Heart right ventricle (tissue), 16 donors: ENCODE data around the gene GRIK4. TPM values are rescaled to one million over a fixed set of nuclear protein-coding genes. Genes with fewer than 3 reads are reported as not detected.
"Not testable (repeated sequence)": the region's sequence is repeated elsewhere in the genome, so short reads cannot be mapped to it uniquely, and the experiment has no call there.

ENCODE experiments used
- ATAC-seq, 8 donors: fragments of 200-7000 bp; cut with Tn5 transposase; one replicate each; pipeline ENCODE4 v1.9.1; 2020; ENCODE audit warnings: mild to moderate bottlenecking in 8 of 8, moderate library complexity in 8 of 8, moderate number of reproducible peaks in 1 of 8
- DNase-seq, 2 donors: peaks; one replicate each; pipeline ENCODE4 v3.0.0-alpha.2; 2020
- H3K27ac ChIP-seq, 10 donors: fragments of 200-600 bp; sonication (generic) in 2 of 10; one replicate each; pipeline versions ENCODE4 v1.5.0 to v1.8.0; 2020 to 2022; ENCODE audit warnings: mild to moderate bottlenecking in 3 of 10
- H3K27me3 ChIP-seq, 7 donors: fragments of 200-600 bp; one replicate each; pipeline ENCODE4 v1.8.0; 2021 to 2022; ENCODE audit warnings: mild to moderate bottlenecking in 2 of 7
- H3K36me3 ChIP-seq, 9 donors: fragments of 200-600 bp; sonication (generic) in 1 of 9; one replicate each; pipeline versions ENCODE4 v1.5.0 to v1.8.0; 2020 to 2022; ENCODE audit warnings: mild to moderate bottlenecking in 2 of 9
- H3K4me1 ChIP-seq, 9 donors: fragments of 200-600 bp; sonication (generic) in 1 of 9; one replicate each; pipeline versions ENCODE4 v1.5.0 to v1.8.0; 2020 to 2022; ENCODE audit warnings: mild to moderate bottlenecking in 4 of 9
- H3K4me3 ChIP-seq, 10 donors: fragments of 200-600 bp; sonication (generic) in 2 of 10; one replicate each; pipeline versions ENCODE4 v1.5.0 to v1.8.0; 2020 to 2022; ENCODE audit warnings: mild to moderate bottlenecking in 7 of 10, moderate library complexity in 2 of 10
- H3K9me3 ChIP-seq, 11 donors: fragments of 200-600 bp in 10 of 11; sonication (generic) in 2 of 11; one replicate each; pipeline versions ENCODE4 v1.5.0 to v1.8.0; 2013 to 2022; ENCODE audit warnings: mild to moderate bottlenecking in 2 of 11, control low read depth in 1 of 11, moderate library complexity in 1 of 11
- CTCF ChIP-seq, 9 donors: fragments of 200-600 bp; sonication (generic) in 2 of 9; IDR thresholded peaks; one replicate each; pipeline versions ENCODE4 v1.5.0 to v1.8.0; 2021 to 2022; ENCODE audit warnings: antibody characterized with exemption in 9 of 9, mild to moderate bottlenecking in 5 of 9, moderate library complexity in 1 of 9
- WGBS, 2 donors: extraction: QIAGEN DNeasy Blood & Tissue Kit; methylation state at CpG; one replicate each; pipeline ENCODE4 v1.1.7; 2013; ENCODE audit warnings: inconsistent platforms in 1 of 2; 5-methylcytosine and 5-hydroxymethylcytosine counted together
- intact Hi-C, 10 donors: fragments of 100-400 bp; cut with DNase I; formaldehyde crosslinking; loops; one replicate each; pipeline versions ENCODE4 v1.11.1 to v1.14.2; 2022
- polyA plus RNA-seq, 2 donors: library from polyadenylated mRNA; stranded (reverse); fragments of 200-250 nt; gene quantifications; one replicate each; pipeline ENCODE4 v1.2.3, GENCODE V29; 2013
- total RNA-seq, 10 donors: library from RNA; stranded (reverse); fragmentation: NEBNext Ultra II Directional in 3 of 10; extraction: Animal tissue kit (Norgen Biotek cat#: 25700) in 3 of 10; gene quantifications; one replicate each; pipeline versions ENCODE4 v1.2.1 to v1.2.4, GENCODE V29; 2021 to 2023
- donor health status: Arrhythmogenic right ventricular cardiomyopathy.
- donor health status: ischemic (EF 13 %, LVEDD 7.1; RV severe dilation, severe dysfunction).
- donor health status: healthy with polysubstance abuse.
- donor health status: DM: no; HTN: yes; CAD: no.
- donor health status: DM: no; HTN: no; CAD: no.
- donor health status: ischemic (EF 25% LVEDD 6.9; RV normal size, moderate dysfunction).
- donor health status: ischemic (EF 25% LVEDD 5.7; RV mildly dilated, moderate dysfunction).
- donor health status: healthy.
- donor health status: DM: yes; HTN: yes; CAD: no.
- donor health status: Ischemic cardiomyopathy.
- donor health status: ischemic (EF 35%, LVEDD 5.7; RV mildly dilated, moderate dysfunction).
- donor health status: nonischemic (EF 11% LVEDD 7.7; RV severe dilation, severe dysfunction).
- donor health status: DM: yes; HTN: yes; CAD: no.
- donor health status: PGD.
- donor health status: ischemic (EF 29% LVEDD 5.4; RV normal size, mild dysfunction).
- donor health status: nonischemic (EF 23%, LVEDD 6.1; RV moderate dilation, normal function).

Gene GRIK4
- total and polyA plus RNA-seq, 12 donors, result 0.01 to 0.85 (median 0.37) TPM; not detected in 6

GRCh38 chr11:121006922-121007321 is 495.4 kb downstream of the GRIK4 start:
- Histone ChIP-seq H3K36me3 (no peaks in the 10 kb centered on the region), H3K27ac (no peak overlapping the region), H3K27me3 (peaks cover 0 to 6% (median 0%) of the 10 kb centered on the region in 7 donors), H3K4me3 (no peak overlapping the region), H3K4me1 (no peaks in the 10 kb centered on the region), H3K9me3 (peaks cover 0 to 6% (median 0%) of the 10 kb centered on the region in 11 donors)
- no peak for ATAC-seq
- DNase-seq, result no peak
- TF ChIP-seq CTCF (IDR thresholded peaks at IDR 0.05), result no peak
- intact Hi-C loops, result no loop called here
- 70 to 92% methylated on average over 1 of the region's 1 CpG for WGBS, 2 donors

- peaks cover 0 to 6% (median 0%) of the 10 kb centered on the region in 7 donors for H3K27me3 ChIP-seq
- no peak for DNase-seq
- H3K27ac ChIP-seq, result no peak overlapping the region
- H3K4me3 ChIP-seq, result no peak overlapping the region
- TF ChIP-seq CTCF (IDR thresholded peaks at IDR 0.05), result no peak
- intact Hi-C loops, result no loop called here
- peaks cover 0 to 6% (median 0%) of the 10 kb centered on the region in 11 donors for H3K9me3 ChIP-seq
- no peaks in the 10 kb centered on the region for H3K36me3 ChIP-seq
- no peak for ATAC-seq
- H3K4me1 ChIP-seq, result no peaks in the 10 kb centered on the region
Measured at GRCh38 chr11:121008551-121008950, 497.0 kb downstream of the GRIK4 start.

GRCh38 chr11:121012091-121012490 is 500.5 kb downstream of the GRIK4 start:
- TF ChIP-seq CTCF (IDR thresholded peaks at IDR 0.05), result no peak
- ATAC-seq (no peak), DNase-seq (no peak)
- Histone ChIP-seq H3K36me3 (no peaks in the 10 kb centered on the region), H3K9me3 (peaks cover 0 to 3% (median 0%) of the 10 kb centered on the region in 11 donors), H3K27ac (no peak overlapping the region), H3K27me3 (peaks cover 0 to 9% (median 0%) of the 10 kb centered on the region in 7 donors), H3K4me3 (no peak overlapping the region), H3K4me1 (no peaks in the 10 kb centered on the region)
- 74 to 81% methylated on average over 1 of the region's 1 CpG for WGBS, 2 donors
- intact Hi-C loops, result no loop called here

GRCh38 chr11:121018746-121019145 is 507.2 kb downstream of the GRIK4 start:
- H3K36me3 ChIP-seq, result no peaks in the 10 kb centered on the region
- peaks cover 0 to 6% (median 2%) of the 10 kb centered on the region in 9 donors for H3K4me1 ChIP-seq
- DNase-seq (no peak), ATAC-seq (no peak)
- H3K27ac ChIP-seq, result no peak overlapping the region
- intact Hi-C loops, result no loop called here
- peaks cover 0 to 3% (median 0%) of the 10 kb centered on the region in 11 donors for H3K9me3 ChIP-seq
- TF ChIP-seq CTCF (IDR thresholded peaks at IDR 0.05), result no peak
- no peak overlapping the region for H3K4me3 ChIP-seq
- H3K27me3 ChIP-seq, result peaks cover 0 to 6% (median 0%) of the 10 kb centered on the region in 7 donors
- 29 to 41% methylated on average over 1 of the region's 1 CpG for WGBS, 2 donors

- DNase-seq, H3K27me3 ChIP-seq, H3K4me3 ChIP-seq, H3K9me3 ChIP-seq, H3K36me3 ChIP-seq, intact Hi-C loops, H3K27ac ChIP-seq, ATAC-seq: not testable (repeated sequence)
- peaks cover 0 to 29% (median 20%) of the 10 kb centered on the region in 9 donors for H3K4me1 ChIP-seq
- WGBS, 2 donors, result 93 to 99% methylated on average over 36 of the region's 36 CpGs
Measured at GRCh38 chr11:121021718-121022117, 510.2 kb downstream of the GRIK4 start.
